ENCODE data around the gene OSBPL2.

The OSBPL2 gene

GRCh38 chr20:62339647-62340062, 101.3 kb downstream of the OSBPL2 start:
- no peak for DNase-seq (ENCODE audit: low read depth in 2 of 2)

- DNase-seq (ENCODE audit: low read depth in 2 of 2) = no peak
Observed at GRCh38 chr20:62342910-62343309, 104.6 kb downstream of the OSBPL2 start.

GRCh38 chr20:62344092-62344491, 105.8 kb downstream of the OSBPL2 start:
- DNase-seq (ENCODE audit: low read depth in 2 of 2) = no peak

- DNase-seq (ENCODE audit: low read depth in 2 of 2) = no peak
Observed at GRCh38 chr20:62344782-62345181, 106.5 kb downstream of the OSBPL2 start.

All from stimulated activated CD8-positive, alpha-beta memory T cell treated with anti-CD3 and anti-CD28 coated beads, Interleukin-15, amount 100 ng/mL, for 48 hours (primary cell).